WI38 (cell line): Measurements from ENCODE around the gene CCDC184.
A peak's percentile ranks its signal among the peaks of the same experiment; 100 is the strongest.
"Not testable (repeated sequence)": the region's sequence is repeated elsewhere in the genome, so short reads cannot be mapped to it uniquely, and the experiment has no call there.

Experiments used
- H3K4me3 ChIP-seq: 2 replicates; pipeline ENCODE4 v1.5.1; 2011; ENCODE audit warnings: low read depth, mild to moderate bottlenecking, control low read depth, low read length
- TF ChIP-seq, protein P1 (sequence below): IDR thresholded peaks from 2 replicates; pipeline ENCODE4 v1.5.1; 2012; ENCODE audit warnings: low read depth, mild to moderate bottlenecking, control low read depth, low read length

Gene CCDC184

DNA sequence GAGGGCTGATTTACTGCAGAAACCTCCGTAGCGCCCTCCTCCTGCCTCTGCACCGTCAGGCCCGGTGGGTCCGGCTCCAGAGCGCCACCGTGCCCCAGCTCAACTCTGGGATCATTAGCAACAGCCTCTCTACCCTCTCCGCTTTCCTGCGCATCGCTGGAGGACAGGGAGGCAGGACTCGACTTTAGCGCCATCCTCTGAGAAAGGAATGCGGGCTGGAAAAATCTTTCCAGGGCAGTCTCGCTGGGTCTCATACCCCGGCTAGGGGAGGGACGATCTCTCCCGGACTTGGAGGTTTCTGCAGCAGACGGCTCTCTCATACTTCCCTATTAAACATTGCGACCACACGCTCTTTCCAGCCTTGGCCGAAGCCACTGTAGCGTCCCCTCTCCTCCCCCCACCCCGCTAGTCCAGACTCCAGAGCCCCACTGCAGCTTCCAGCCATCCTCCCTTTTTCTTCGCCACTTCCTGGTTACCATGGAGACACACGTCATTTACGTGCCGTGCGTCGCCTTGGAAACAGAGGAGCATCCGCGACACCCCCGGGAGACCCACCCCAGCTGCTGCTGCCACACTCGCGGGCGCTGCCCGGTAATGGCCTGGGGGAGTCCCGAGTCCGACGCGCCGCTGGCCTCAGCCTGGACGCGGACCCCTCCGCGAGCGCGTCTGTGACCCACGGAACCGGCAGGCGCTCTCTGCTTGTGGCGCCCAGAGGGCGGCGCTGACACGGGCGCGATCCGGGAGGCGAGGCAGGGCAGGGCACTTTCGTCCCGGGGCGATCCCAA is at the start of gene CCDC184:
CCDC184 (plus strand) TSS at position 554 of the 785 bp plus-strand sequence. CDS start 479 bp downstream, outside the sequence.
- peak within 1 kb of the TSS; percentile 72 for H3K4me3 ChIP-seq
- TF ChIP-seq, protein P1, sequence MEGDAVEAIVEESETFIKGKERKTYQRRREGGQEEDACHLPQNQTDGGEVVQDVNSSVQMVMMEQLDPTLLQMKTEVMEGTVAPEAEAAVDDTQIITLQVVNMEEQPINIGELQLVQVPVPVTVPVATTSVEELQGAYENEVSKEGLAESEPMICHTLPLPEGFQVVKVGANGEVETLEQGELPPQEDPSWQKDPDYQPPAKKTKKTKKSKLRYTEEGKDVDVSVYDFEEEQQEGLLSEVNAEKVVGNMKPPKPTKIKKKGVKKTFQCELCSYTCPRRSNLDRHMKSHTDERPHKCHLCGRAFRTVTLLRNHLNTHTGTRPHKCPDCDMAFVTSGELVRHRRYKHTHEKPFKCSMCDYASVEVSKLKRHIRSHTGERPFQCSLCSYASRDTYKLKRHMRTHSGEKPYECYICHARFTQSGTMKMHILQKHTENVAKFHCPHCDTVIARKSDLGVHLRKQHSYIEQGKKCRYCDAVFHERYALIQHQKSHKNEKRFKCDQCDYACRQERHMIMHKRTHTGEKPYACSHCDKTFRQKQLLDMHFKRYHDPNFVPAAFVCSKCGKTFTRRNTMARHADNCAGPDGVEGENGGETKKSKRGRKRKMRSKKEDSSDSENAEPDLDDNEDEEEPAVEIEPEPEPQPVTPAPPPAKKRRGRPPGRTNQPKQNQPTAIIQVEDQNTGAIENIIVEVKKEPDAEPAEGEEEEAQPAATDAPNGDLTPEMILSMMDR = peak; percentile 32; the same call in 1 of the 2 replicates

GRCh38 chr12:48135027-48135426 is 48.4 kb upstream of the CCDC184 start:
- H3K4me3 ChIP-seq = no peak overlapping the region
- TF ChIP-seq, protein P1 = no peak

DNA sequence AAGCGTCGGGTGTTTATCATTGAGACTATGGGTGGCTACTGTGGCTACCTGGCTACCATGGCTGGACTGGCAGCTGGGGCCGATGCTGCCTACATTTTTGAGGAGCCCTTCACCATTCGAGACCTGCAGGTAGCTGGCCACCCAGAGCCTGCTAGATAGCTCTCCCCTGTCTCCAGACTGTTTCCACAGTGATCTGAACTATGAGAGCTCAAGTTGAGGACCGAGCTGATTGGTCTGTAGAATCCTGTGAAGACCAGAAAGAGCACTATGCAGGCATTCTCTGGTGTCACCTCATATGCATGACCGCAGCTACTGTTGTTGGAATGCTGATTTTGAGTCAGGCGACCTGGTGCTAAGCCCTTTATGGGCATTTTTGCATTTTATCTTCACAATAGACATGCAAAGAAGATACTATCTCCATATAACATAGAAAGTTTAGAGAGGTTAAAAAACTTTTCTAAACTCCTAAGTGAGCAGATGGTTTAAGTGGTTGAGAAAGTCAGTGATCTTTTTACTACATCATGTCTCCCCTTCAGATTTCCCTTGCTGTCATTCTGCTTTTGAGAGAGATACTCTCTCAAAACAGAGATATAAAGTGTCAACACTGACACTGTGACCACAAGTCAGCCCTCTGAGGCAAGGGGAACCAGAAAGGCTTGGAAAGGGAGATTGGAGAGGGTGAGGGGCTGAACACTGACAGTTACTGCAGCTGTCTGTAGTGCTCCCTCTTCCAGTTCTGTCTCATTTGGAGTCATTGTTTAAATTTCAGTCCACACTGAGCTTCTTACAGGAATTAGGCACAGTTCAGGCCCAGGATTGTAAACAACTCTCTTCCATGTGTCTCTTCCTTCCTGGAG is 40.4 kb upstream of the CCDC184 start:
- no peak overlapping the region for H3K4me3 ChIP-seq
- TF ChIP-seq, protein P1 = no peak

DNA sequence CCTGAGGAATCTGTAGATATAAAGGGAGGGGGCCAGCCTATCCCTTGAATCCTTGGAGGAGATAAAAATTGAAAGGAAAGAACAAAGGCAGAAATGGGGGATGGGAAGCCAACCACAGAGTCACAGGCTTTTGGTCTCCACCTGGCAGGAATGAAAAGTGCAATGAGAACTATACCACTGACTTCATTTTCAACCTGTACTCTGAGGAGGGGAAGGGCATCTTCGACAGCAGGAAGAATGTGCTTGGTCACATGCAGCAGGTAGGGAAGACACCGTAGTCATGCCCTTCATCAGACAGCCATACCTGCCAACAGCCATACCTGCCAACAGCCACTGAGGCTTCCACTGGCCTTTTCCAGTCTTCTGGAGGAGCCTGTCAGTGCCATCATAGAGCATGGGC is 39.5 kb upstream of the CCDC184 start:
- TF ChIP-seq, protein P1 = no peak
- H3K4me3 ChIP-seq = no peak overlapping the region

GRCh38 chr12:48145981-48146380 is 37.5 kb upstream of the CCDC184 start:
- no peak overlapping the region for H3K4me3 ChIP-seq
- TF ChIP-seq, protein P1 = no peak

DNA sequence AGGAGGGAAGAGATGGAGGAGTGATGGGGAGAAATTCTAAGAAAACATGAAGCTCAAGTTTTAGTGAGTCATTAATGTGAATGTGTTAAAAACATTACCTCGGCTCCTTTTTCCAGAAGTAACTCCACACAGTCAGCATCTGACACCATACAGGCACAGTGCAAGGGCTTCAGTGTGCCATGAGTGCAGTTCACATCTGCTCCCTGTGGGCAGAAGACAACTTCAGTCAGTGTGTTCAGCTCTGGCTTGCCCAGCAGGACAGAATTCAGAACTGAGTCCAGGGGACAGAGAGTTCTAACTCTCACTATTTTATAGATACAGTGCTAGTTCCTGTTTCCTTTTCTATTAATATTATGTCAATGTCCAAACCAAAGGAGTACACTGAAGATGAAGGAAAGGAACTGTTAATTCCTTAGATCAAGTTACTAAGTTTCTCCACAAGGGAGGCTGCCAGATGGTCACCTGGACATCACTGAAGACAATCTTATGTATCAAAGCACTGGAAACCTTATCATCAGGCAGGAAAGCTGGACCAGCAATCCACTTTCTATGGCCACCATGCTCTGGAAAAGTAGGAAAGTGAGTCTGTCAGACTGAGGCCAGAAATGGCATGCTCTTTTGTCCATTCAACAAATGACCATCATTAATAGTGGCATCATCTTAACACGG is 32.2 kb upstream of the CCDC184 start:
- TF ChIP-seq, protein P1 = no peak
- no peak overlapping the region for H3K4me3 ChIP-seq

- not testable (repeated sequence) for H3K4me3 ChIP-seq
These were observed 27.7 kb upstream of the CCDC184 start for GRCh38 chr12:48155786-48156185.
